Hepatocyte (in vitro differentiated cells): ENCODE measurements around the gene SLC43A2. TPM values are rescaled to one million over a fixed set of nuclear protein-coding genes. Genes with fewer than 3 reads are reported as not detected.

Source experiments
- DNase-seq: peaks from one replicate; pipeline ENCODE4 v3.0.0-alpha.2; 2016; ENCODE audit warnings: low spot score
- H2AFZ ChIP-seq: fragments of 200-600 bp; sonication (generic); 2 replicates; pipeline ENCODE4 v1.6.0; 2016; ENCODE audit warnings: antibody characterized with exemption, mild to moderate bottlenecking
- H3K27ac ChIP-seq: fragments of 200-600 bp; sonication (generic); 2 replicates; pipeline ENCODE4 v1.5.1; 2016; ENCODE audit warnings: mild to moderate bottlenecking
- H3K27me3 ChIP-seq: fragments of 200-600 bp; sonication (generic); 2 replicates; pipeline ENCODE4 v1.6.1; 2016
- H3K36me3 ChIP-seq: fragments of 200-600 bp; sonication (generic); replicated peaks from 2 replicates; pipeline ENCODE4 v1.5.1; 2016; ENCODE audit warnings: low read depth; ENCODE audit not compliant: insufficient read depth
- H3K4me1 ChIP-seq: fragments of 200-600 bp; sonication (generic); 2 replicates; pipeline ENCODE4 v1.5.1; 2016; ENCODE audit warnings: mild to moderate bottlenecking, moderate library complexity; ENCODE audit not compliant: insufficient read depth
- H3K4me2 ChIP-seq: fragments of 200-600 bp; sonication (generic); 2 replicates; pipeline ENCODE4 v1.6.0; 2016
- H3K4me3 ChIP-seq: fragments of 200-600 bp; sonication (generic); 2 replicates; pipeline ENCODE4 v1.5.1; 2016; ENCODE audit warnings: mild to moderate bottlenecking
- H3K79me2 ChIP-seq: fragments of 200-600 bp; sonication (generic); 2 replicates; pipeline ENCODE4 v1.6.0; 2017; ENCODE audit warnings: mild to moderate bottlenecking
- H3K9me2 ChIP-seq: fragments of 200-600 bp; sonication (generic); replicated peaks from 2 replicates; pipeline ENCODE4 v1.6.0; 2017; ENCODE audit warnings: mild to moderate bottlenecking; ENCODE audit not compliant: insufficient read depth
- H3K9me3 ChIP-seq: fragments of 200-600 bp; sonication (generic); 2 replicates; pipeline ENCODE4 v1.5.1; 2016; ENCODE audit warnings: low read depth, mild to moderate bottlenecking
- H4K20me1 ChIP-seq: fragments of 200-600 bp; sonication (generic); 2 replicates; pipeline ENCODE4 v1.6.0; 2016; ENCODE audit warnings: mild to moderate bottlenecking; ENCODE audit not compliant: insufficient read depth, poor library complexity, severe bottlenecking
- CTCF ChIP-seq: fragments of 200-600 bp; sonication (generic); IDR thresholded peaks from 2 replicates; pipeline ENCODE4 v1.5.1; 2016; ENCODE audit warnings: antibody characterized with exemption, mild to moderate bottlenecking; ENCODE audit not compliant: poor library complexity
- EZH2 ChIP-seq: fragments of 200-600 bp; sonication (generic); IDR thresholded peaks from 2 replicates; pipeline ENCODE4 v1.6.1; 2016; ENCODE audit warnings: antibody characterized with exemption, mild to moderate bottlenecking, borderline replicate concordance
- EZH2phosphoT487 ChIP-seq: fragments of 200-600 bp; sonication (generic); IDR thresholded peaks from one replicate; pipeline ENCODE4 v1.6.1; 2018; ENCODE audit warnings: antibody characterized with exemption, mild to moderate bottlenecking, low read depth, moderate library complexity; ENCODE audit not compliant: unreplicated experiment, severe bottlenecking
- WGBS: methylation state at CpG from one replicate; pipeline ENCODE4 v1.1.6; 2016; ENCODE audit warnings: low lambda C conversion rate; ENCODE audit errors: missing lambda C conversion rate; 5-methylcytosine and 5-hydroxymethylcytosine counted together
- polyA plus RNA-seq: library from polyadenylated mRNA; unstranded; fragments of >200 nt; fragmentation: Nextera tagmentation; extraction: Ambion mirVana; gene quantifications from 2 replicates; pipeline ENCODE4 v1.2.1, GENCODE V29; 2016
- total RNA-seq: library from RNA; depleted of rRNA; stranded (reverse); fragments of >200 nt; gene quantifications from 2 replicates; pipeline ENCODE4 v1.2.3, GENCODE V29; 2014

SLC43A2 gene
- total and polyA plus RNA-seq, 2 experiments from 2014 or later = 6.0 to 10.2 TPM

GRCh38 chr17:1560858-1561355 is 67.7 kb downstream of the SLC43A2 start:
- peaks cover 48% of the 10 kb centered on the region for H4K20me1 ChIP-seq
- TF ChIP-seq EZH2phosphoT487 (no peak), EZH2 (no peak), CTCF (no peak)
- H3K4me3 ChIP-seq = peak overlapping the region; percentile 82
- no peak for DNase-seq
- peak overlapping the region; percentile 97 for H3K27ac ChIP-seq
- H3K79me2 ChIP-seq = peaks cover 55% of the 10 kb centered on the region
- H3K4me1 ChIP-seq = peaks cover 24% of the 10 kb centered on the region
- no peaks in the 10 kb centered on the region for H3K27me3 ChIP-seq
- no peaks in the 10 kb centered on the region for H3K9me2 ChIP-seq
- H3K36me3 ChIP-seq = no peaks in the 10 kb centered on the region
- 80% methylated on average over 6 of the region's 7 CpGs for WGBS
- H3K9me3 ChIP-seq = no peaks in the 10 kb centered on the region
- peak overlapping the region; percentile 97 for H3K4me2 ChIP-seq
- H2AFZ ChIP-seq = no peak overlapping the region

GRCh38 chr17:1560101-1560857 is 68.4 kb downstream of the SLC43A2 start:
- Histone ChIP-seq H3K36me3 (no peaks in the 10 kb centered on the region), H4K20me1 (peaks cover 49% of the 10 kb centered on the region), H3K9me2 (no peaks in the 10 kb centered on the region), H2AFZ (no peak overlapping the region), H3K4me1 (peaks cover 24% of the 10 kb centered on the region), H3K27ac (peak overlapping the region; percentile 97), H3K79me2 (peaks cover 62% of the 10 kb centered on the region), H3K9me3 (no peaks in the 10 kb centered on the region), H3K27me3 (no peaks in the 10 kb centered on the region), H3K4me3 (no peak overlapping the region), H3K4me2 (peak overlapping the region; percentile 97)
- TF ChIP-seq CTCF (no peak), EZH2 (no peak), EZH2phosphoT487 (no peak)
- DNase-seq = no peak
- 76% methylated on average over 22 of the region's 22 CpGs for WGBS

GRCh38 chr17:1559047-1560043 is 69.3 kb downstream of the SLC43A2 start:
- no peak overlapping the region for H2AFZ ChIP-seq
- H3K27me3 ChIP-seq = no peaks in the 10 kb centered on the region
- no peaks in the 10 kb centered on the region for H3K9me2 ChIP-seq
- H3K27ac ChIP-seq = no peak overlapping the region
- peak overlapping the region; percentile 25 for H3K4me2 ChIP-seq
- H3K4me3 ChIP-seq = no peak overlapping the region
- TF ChIP-seq CTCF (no peak), EZH2 (no peak), EZH2phosphoT487 (no peak)
- peaks cover 24% of the 10 kb centered on the region for H3K4me1 ChIP-seq
- no peak for DNase-seq
- WGBS = 75% methylated on average over 10 of the region's 10 CpGs
- H3K9me3 ChIP-seq = no peaks in the 10 kb centered on the region
- H3K79me2 ChIP-seq = peaks cover 69% of the 10 kb centered on the region
- peaks cover 49% of the 10 kb centered on the region for H4K20me1 ChIP-seq
- H3K36me3 ChIP-seq = no peaks in the 10 kb centered on the region
